H1 (cell line): ENCODE data around the gene DEPP1.

Experiments used
- CHD1 ChIP-seq: IDR thresholded peaks from 2 replicates; pipeline ENCODE4 v1.6.1; 2012; ENCODE audit warnings: low read depth, low read length, improper control_type of control experiment
- EZH2 ChIP-seq: fragments of 200-600 bp; sonication (generic); IDR thresholded peaks from 2 replicates; pipeline ENCODE4 v1.7.1; 2012; ENCODE audit warnings: low read depth, mild to moderate bottlenecking, moderate library complexity, low read length, inconsistent platforms; ENCODE audit not compliant: severe bottlenecking
- JUND ChIP-seq: IDR thresholded peaks from 2 replicates; pipeline ENCODE4 v1.6.1; 2011; ENCODE audit warnings: mild to moderate bottlenecking, improper control_type of control experiment, low read length
- KDM1A ChIP-seq: fragments of 200-600, 300-600 bp; sonication (generic); IDR thresholded peaks from 2 replicates; pipeline ENCODE4 v1.7.1; 2016; ENCODE audit warnings: mild to moderate bottlenecking, low read length, borderline replicate concordance
- RAD21 ChIP-seq, 2 experiments: IDR thresholded peaks in 1 of 2; conservative IDR thresholded peaks in 1 of 2; 2 replicates each; pipeline ENCODE4 v1.6.1; 2011; ENCODE audit warnings: low read depth in 2 of 2, low read length in 2 of 2, improper control_type of control experiment in 1 of 2, inconsistent platforms in 1 of 2, mild to moderate bottlenecking in 1 of 2, moderate library complexity in 1 of 2
- SIN3A ChIP-seq, 2 experiments: IDR thresholded peaks in 1 of 2; conservative IDR thresholded peaks in 1 of 2; 2 replicates each; pipeline ENCODE4 v1.6.1; 2011 to 2012; ENCODE audit warnings: low read length in 2 of 2, improper control_type of control experiment in 1 of 2, low read depth in 1 of 2, mild to moderate bottlenecking in 1 of 2
- SRF ChIP-seq: IDR thresholded peaks from 2 replicates; pipeline ENCODE4 v1.6.1; 2011; ENCODE audit warnings: mild to moderate bottlenecking, low read depth, low read length, moderate library complexity
- TF ChIP-seq, protein P1 (sequence below): IDR thresholded peaks from 2 replicates; pipeline ENCODE4 v1.6.1; 2012; ENCODE audit warnings: inconsistent platforms
- TF ChIP-seq, protein P2 (sequence below), 3 experiments: IDR thresholded peaks; 1 replicate in 2 of 3; 2 replicates in 1 of 3; pipeline versions ENCODE4 v1.5.1 to v1.6.1; 2011; ENCODE audit warnings: low read length in 3 of 3, mild to moderate bottlenecking in 3 of 3, inconsistent platforms in 2 of 3, low read depth in 1 of 3, moderate library complexity in 1 of 3; ENCODE audit not compliant: insufficient read depth in 1 of 3; ENCODE audit errors: control extremely low read depth in 1 of 3

DNA sequence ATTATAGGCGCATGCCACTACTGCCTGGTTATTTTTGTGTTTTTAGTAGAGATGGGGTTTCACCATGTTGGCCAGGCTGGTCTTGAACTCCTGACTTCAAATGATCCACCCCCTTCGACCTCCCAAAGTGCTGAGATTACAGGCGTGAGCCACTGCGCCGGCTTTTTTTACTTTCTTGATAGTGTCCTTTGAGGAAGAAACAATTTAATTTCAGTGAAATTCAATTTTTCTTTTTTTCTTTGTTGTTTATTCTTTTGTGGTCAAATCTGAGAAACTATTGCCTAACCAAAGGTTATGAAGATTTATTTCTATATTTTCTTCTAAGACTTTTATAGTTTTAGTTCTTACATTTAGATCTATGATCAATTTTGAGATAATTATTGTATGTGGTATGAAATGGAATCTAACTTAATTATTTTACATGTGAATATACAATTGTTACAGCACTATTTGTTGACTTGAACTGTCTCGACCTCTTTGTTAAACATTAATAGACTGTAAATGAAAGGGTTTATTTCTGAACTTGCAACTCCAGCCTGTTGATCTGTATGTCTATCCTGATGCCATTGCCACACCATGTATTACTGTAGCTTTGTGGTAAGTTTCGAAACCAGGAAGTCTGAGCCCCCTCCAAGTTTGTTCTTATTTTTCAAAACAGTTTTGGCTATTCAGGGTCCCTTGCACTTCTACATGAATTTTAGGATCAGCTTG lies 38.8 kb downstream of the DEPP1 start:
- TF ChIP-seq EZH2 (no peak), SRF (no peak), JUND (no peak), CHD1 (no peak), SIN3A (conservative IDR thresholded peaks at IDR 0.05 in 1 of 2, IDR thresholded peaks at IDR 0.05 in 1 of 2; ENCODE audit: low read depth in 1 of 2, low read length in 2 of 2) (no peak), RAD21 (IDR thresholded peaks at IDR 0.05 in 1 of 2, conservative IDR thresholded peaks at IDR 0.05 in 1 of 2; ENCODE audit: low read depth in 2 of 2, low read length in 2 of 2) (no peak), KDM1A (no peak)
- TF ChIP-seq, protein P1, sequence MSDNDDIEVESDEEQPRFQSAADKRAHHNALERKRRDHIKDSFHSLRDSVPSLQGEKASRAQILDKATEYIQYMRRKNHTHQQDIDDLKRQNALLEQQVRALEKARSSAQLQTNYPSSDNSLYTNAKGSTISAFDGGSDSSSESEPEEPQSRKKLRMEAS: no peak
- TF ChIP-seq, protein P2, sequence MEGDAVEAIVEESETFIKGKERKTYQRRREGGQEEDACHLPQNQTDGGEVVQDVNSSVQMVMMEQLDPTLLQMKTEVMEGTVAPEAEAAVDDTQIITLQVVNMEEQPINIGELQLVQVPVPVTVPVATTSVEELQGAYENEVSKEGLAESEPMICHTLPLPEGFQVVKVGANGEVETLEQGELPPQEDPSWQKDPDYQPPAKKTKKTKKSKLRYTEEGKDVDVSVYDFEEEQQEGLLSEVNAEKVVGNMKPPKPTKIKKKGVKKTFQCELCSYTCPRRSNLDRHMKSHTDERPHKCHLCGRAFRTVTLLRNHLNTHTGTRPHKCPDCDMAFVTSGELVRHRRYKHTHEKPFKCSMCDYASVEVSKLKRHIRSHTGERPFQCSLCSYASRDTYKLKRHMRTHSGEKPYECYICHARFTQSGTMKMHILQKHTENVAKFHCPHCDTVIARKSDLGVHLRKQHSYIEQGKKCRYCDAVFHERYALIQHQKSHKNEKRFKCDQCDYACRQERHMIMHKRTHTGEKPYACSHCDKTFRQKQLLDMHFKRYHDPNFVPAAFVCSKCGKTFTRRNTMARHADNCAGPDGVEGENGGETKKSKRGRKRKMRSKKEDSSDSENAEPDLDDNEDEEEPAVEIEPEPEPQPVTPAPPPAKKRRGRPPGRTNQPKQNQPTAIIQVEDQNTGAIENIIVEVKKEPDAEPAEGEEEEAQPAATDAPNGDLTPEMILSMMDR (IDR thresholded peaks at IDR 0.05; ENCODE audit: control extremely low read depth in 1 of 3, insufficient read depth in 1 of 3, low read depth in 1 of 3, low read length in 3 of 3): no peak
